GM19035 (cell line): ENCODE measurements around the gene COL6A5.
"Not testable (repeated sequence)": the region's sequence is repeated elsewhere in the genome, so short reads cannot be mapped to it uniquely, and the experiment has no call there.

Experiments used
- ATAC-seq: cut with Tn5 transposase; IDR thresholded peaks from one replicate; pipeline ENCODE4 v1.9.1; 2021; ENCODE audit not compliant: unreplicated experiment

The COL6A5 gene

GRCh38 chr3:130430266-130430665 lies 84.8 kb downstream of the COL6A5 start:
- no peak for ATAC-seq

- ATAC-seq, result not testable (repeated sequence)
Measured at GRCh38 chr3:130432086-130432485, 86.6 kb downstream of the COL6A5 start.

GRCh38 chr3:130433306-130433705 lies 87.8 kb downstream of the COL6A5 start:
- no peak for ATAC-seq

- no peak for ATAC-seq
Measured at GRCh38 chr3:130442284-130442683, 96.8 kb downstream of the COL6A5 start.

GRCh38 chr3:130446840-130447239 lies 101.4 kb downstream of the COL6A5 start:
- not testable (repeated sequence) for ATAC-seq

GRCh38 chr3:130448155-130448554 lies 102.7 kb downstream of the COL6A5 start:
- ATAC-seq, result not testable (repeated sequence)

GRCh38 chr3:130456540-130456939 lies 111.1 kb downstream of the COL6A5 start:
- no peak for ATAC-seq

GRCh38 chr3:130457671-130458070 lies 112.2 kb downstream of the COL6A5 start:
- ATAC-seq, result no peak

- no peak for ATAC-seq
Measured at GRCh38 chr3:130459944-130460343, 114.5 kb downstream of the COL6A5 start.

- ATAC-seq, result no peak
Measured at GRCh38 chr3:130462089-130462488, 116.6 kb downstream of the COL6A5 start.

- ATAC-seq, result no peak
Measured at GRCh38 chr3:130463221-130463620, 117.7 kb downstream of the COL6A5 start.

GRCh38 chr3:130465521-130465920 lies 120.0 kb downstream of the COL6A5 start:
- no peak for ATAC-seq

- ATAC-seq, result no peak
Measured at GRCh38 chr3:130468311-130468710, 122.8 kb downstream of the COL6A5 start.

- ATAC-seq, result no peak
Measured at GRCh38 chr3:130470126-130470525, 124.7 kb downstream of the COL6A5 start.

GRCh38 chr3:130473416-130473815 lies 127.9 kb downstream of the COL6A5 start:
- no peak for ATAC-seq

GRCh38 chr3:130480736-130481135 lies 135.3 kb downstream of the COL6A5 start:
- no peak for ATAC-seq

GRCh38 chr3:130488288-130488687 lies 142.8 kb downstream of the COL6A5 start:
- no peak for ATAC-seq

- ATAC-seq, result no peak
Measured at GRCh38 chr3:130488769-130489450, 143.4 kb downstream of the COL6A5 start.

- no peak for ATAC-seq
Measured at GRCh38 chr3:130490241-130490640, 144.8 kb downstream of the COL6A5 start.

GRCh38 chr3:130491431-130491830 lies 146.0 kb downstream of the COL6A5 start:
- ATAC-seq, result no peak

- no peak for ATAC-seq
Measured at GRCh38 chr3:130504701-130505100, 159.2 kb downstream of the COL6A5 start.

GRCh38 chr3:130506031-130506430 lies 160.6 kb downstream of the COL6A5 start:
- ATAC-seq, result no peak

- ATAC-seq, result no peak
Measured at GRCh38 chr3:130507746-130508145, 162.3 kb downstream of the COL6A5 start.
